Endothelial cell (in vitro differentiated cells): ENCODE measurements around the gene HEPHL1. TPM values are rescaled to one million over a fixed set of nuclear protein-coding genes. Genes with fewer than 3 reads are reported as not detected.

Source experiments
- DNase-seq: peaks from one replicate; pipeline ENCODE4 v3.0.0; 2021; ENCODE audit warnings: low spot score
- H3K27ac Mint-ChIP-seq: one replicate; pipeline ENCODE4 v1.8.0; 2021; ENCODE audit warnings: mixed read lengths, inconsistent platforms; ENCODE audit not compliant: unreplicated experiment
- H3K27me3 Mint-ChIP-seq: one replicate; pipeline ENCODE4 v1.8.0; 2021; ENCODE audit warnings: mild to moderate bottlenecking, moderate library complexity, mixed read lengths, inconsistent platforms; ENCODE audit not compliant: unreplicated experiment
- H3K36me3 Mint-ChIP-seq: one replicate; pipeline ENCODE4 v1.8.0; 2021; ENCODE audit warnings: mild to moderate bottlenecking, low read depth, mixed read lengths, inconsistent platforms; ENCODE audit not compliant: unreplicated experiment
- H3K4me1 Mint-ChIP-seq: one replicate; pipeline ENCODE4 v1.8.0; 2021; ENCODE audit warnings: mild to moderate bottlenecking, mixed read lengths, inconsistent platforms; ENCODE audit not compliant: unreplicated experiment
- H3K4me3 Mint-ChIP-seq: one replicate; pipeline ENCODE4 v1.8.0; 2021; ENCODE audit warnings: mild to moderate bottlenecking, mixed read lengths, inconsistent platforms; ENCODE audit not compliant: unreplicated experiment
- H3K9me3 Mint-ChIP-seq: one replicate; pipeline ENCODE4 v1.8.0; 2021; ENCODE audit warnings: mixed read lengths, inconsistent platforms; ENCODE audit not compliant: unreplicated experiment
- total RNA-seq: library from RNA; stranded (reverse); fragmentation: NEBNext Ultra II Directional; extraction: Animal tissue kit (Norgen Biotek cat#: 25700); gene quantifications from one replicate; pipeline ENCODE4 v1.2.1, GENCODE V29; 2021; ENCODE audit not compliant: unreplicated experiment
- TF ChIP-seq, protein P1 (sequence below): fragments of 200-600 bp; sonication (generic); IDR thresholded peaks from one replicate; pipeline ENCODE4 v1.5.0; 2021; ENCODE audit warnings: antibody characterized with exemption; ENCODE audit not compliant: unreplicated experiment

HEPHL1 gene
- total RNA-seq, 1 donor from 2014 or later: not detected

DNA sequence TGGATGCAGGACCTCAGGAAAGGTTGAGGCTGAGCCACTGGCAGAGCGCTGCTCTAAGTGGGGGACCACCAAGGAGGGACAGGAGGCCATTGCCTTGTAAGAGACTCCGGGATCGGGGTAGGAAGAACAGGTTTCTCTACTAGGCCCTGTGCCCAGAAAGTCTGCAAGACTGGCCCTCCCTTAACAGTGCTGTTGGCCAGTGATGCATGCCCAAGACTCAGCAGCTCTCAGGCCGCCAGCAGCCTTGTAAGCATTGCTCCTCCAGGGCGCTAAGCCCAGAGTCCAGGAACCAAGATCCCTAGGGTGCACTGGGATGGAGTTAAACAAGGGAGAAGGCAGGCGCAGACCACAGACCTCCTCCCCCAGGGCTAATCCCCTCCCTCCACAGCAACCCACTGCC lies 68.2 kb downstream of the HEPHL1 start:
- H3K4me1 Mint-ChIP-seq: no peaks in the 10 kb centered on the region
- H3K27ac Mint-ChIP-seq: no peak overlapping the region
- no peaks in the 10 kb centered on the region for H3K9me3 Mint-ChIP-seq
- no peaks in the 10 kb centered on the region for H3K36me3 Mint-ChIP-seq
- TF ChIP-seq, protein P1, sequence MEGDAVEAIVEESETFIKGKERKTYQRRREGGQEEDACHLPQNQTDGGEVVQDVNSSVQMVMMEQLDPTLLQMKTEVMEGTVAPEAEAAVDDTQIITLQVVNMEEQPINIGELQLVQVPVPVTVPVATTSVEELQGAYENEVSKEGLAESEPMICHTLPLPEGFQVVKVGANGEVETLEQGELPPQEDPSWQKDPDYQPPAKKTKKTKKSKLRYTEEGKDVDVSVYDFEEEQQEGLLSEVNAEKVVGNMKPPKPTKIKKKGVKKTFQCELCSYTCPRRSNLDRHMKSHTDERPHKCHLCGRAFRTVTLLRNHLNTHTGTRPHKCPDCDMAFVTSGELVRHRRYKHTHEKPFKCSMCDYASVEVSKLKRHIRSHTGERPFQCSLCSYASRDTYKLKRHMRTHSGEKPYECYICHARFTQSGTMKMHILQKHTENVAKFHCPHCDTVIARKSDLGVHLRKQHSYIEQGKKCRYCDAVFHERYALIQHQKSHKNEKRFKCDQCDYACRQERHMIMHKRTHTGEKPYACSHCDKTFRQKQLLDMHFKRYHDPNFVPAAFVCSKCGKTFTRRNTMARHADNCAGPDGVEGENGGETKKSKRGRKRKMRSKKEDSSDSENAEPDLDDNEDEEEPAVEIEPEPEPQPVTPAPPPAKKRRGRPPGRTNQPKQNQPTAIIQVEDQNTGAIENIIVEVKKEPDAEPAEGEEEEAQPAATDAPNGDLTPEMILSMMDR: no peak
- no peak for DNase-seq
- peaks cover 5% of the 10 kb centered on the region for H3K27me3 Mint-ChIP-seq
- no peak overlapping the region for H3K4me3 Mint-ChIP-seq

DNA sequence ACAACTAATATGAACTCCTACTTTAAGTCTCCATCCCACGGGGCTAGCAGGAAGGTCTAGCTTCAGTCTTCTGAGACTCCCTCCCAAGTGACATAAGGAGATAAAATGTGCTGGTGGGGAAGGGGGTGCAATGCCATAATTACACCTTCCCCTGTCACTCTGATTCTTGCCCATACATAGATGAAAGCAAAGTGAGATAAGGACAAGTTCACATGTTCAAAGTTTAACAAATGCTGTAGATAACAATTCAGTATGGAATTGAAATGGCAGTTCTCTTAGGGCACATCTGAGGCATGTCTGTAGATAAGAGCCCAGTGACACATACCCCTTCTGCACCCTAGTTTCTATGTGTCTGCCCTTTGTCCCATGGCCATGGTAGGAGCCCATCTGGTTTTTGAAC lies 69.2 kb downstream of the HEPHL1 start:
- Mint-ChIP-seq H3K27me3 (peaks cover 5% of the 10 kb centered on the region), H3K4me1 (no peaks in the 10 kb centered on the region), H3K27ac (no peak overlapping the region), H3K36me3 (no peaks in the 10 kb centered on the region), H3K9me3 (no peaks in the 10 kb centered on the region), H3K4me3 (no peak overlapping the region)
- no peak for DNase-seq
- TF ChIP-seq, protein P1: no peak

DNA sequence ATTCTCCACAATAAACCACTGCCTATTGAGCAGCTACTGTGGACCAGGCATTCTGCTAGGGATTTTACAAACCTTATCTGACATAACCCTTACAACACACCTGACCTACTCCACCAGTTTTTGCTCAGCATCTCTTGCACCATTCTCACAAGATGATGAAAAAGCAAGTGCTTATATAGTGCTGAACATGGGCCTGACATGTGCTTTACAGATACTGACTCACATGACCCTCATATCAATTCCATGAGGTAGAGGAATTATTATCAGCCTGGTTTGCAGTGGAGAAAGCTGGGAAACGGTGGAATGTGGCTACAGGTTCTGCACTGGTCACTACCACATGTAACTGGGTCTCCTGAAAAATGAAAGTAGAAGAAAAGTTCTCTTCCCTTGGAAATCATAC lies 69.9 kb downstream of the HEPHL1 start:
- Mint-ChIP-seq H3K36me3 (no peaks in the 10 kb centered on the region), H3K4me3 (no peak overlapping the region), H3K27ac (no peak overlapping the region), H3K9me3 (no peaks in the 10 kb centered on the region), H3K27me3 (peaks cover 5% of the 10 kb centered on the region), H3K4me1 (no peaks in the 10 kb centered on the region)
- TF ChIP-seq, protein P1: no peak
- DNase-seq: no peak

DNA sequence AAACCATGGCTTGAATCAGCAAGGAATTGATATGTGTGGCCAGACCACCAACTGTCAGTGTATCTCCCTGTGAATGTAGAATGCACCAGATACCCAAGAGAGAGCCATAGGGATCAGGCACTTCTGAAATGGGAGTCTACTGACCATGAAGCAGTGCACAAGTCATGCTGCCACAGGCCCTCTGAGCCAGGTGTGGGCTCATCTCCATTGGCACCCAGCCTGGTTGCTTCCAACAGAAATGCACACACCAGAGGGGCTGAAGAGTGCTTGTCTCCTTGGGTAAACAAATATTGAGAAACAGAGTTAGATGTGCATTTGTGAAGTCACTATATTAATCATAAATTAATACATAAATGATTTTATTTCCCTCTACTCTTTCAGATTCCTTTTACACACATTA lies 79.1 kb downstream of the HEPHL1 start:
- Mint-ChIP-seq H3K36me3 (no peaks in the 10 kb centered on the region), H3K4me1 (no peaks in the 10 kb centered on the region), H3K4me3 (no peak overlapping the region), H3K27me3 (no peaks in the 10 kb centered on the region), H3K27ac (no peak overlapping the region), H3K9me3 (no peaks in the 10 kb centered on the region)
- TF ChIP-seq, protein P1: no peak
- no peak for DNase-seq

DNA sequence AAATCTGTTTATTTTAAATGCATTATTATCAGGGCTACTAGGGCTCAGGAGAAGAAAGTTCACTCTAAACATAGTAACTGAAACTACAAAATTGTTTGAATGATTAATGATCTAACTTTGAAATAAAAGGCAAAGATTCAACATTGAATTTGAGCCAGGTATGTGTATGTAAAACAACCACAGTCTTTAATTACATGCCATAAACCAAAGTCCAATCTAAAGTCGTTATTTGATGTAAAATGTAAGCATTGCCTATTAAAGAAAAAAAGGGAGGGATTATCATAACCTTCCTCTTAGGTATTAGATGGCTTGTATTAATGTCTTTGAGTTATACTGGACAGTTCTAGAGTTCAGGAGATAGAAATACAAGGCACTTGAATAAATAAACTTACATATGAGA lies 82.3 kb downstream of the HEPHL1 start:
- H3K9me3 Mint-ChIP-seq: no peaks in the 10 kb centered on the region
- H3K27ac Mint-ChIP-seq: no peak overlapping the region
- H3K4me1 Mint-ChIP-seq: no peaks in the 10 kb centered on the region
- no peaks in the 10 kb centered on the region for H3K27me3 Mint-ChIP-seq
- no peaks in the 10 kb centered on the region for H3K36me3 Mint-ChIP-seq
- H3K4me3 Mint-ChIP-seq: no peak overlapping the region
- TF ChIP-seq, protein P1: no peak
- DNase-seq: no peak
